GM13976 (cell line): ENCODE data around the gene CYFIP1.

ENCODE experiments used
- DNase-seq: peaks from one replicate; pipeline ENCODE4 v3.0.0; 2012; ENCODE audit warnings: low spot score
- CTCF ChIP-seq: IDR thresholded peaks from 2 replicates; pipeline ENCODE4 v1.5.1; 2012; ENCODE audit warnings: borderline replicate concordance, mild to moderate bottlenecking; ENCODE audit not compliant: insufficient read depth; ENCODE audit errors: extremely low read depth, missing control alignments, control extremely low read depth
- in situ Hi-C: fragments of 300-500 bp; cut with MboI; formaldehyde crosslinking; loops from one replicate; pipeline ENCODE4 v1.12.0; 2022; ENCODE audit warnings: low sequenced_read_pairs, mixed read lengths, inconsistent platforms; ENCODE audit not compliant: unreplicated experiment

Gene CYFIP1

GRCh38 chr15:22955544-22956119 is 24.5 kb downstream of the CYFIP1 start:
- no peak for DNase-seq
- in situ Hi-C loops, result no loop called here
- TF ChIP-seq CTCF, result no peak

GRCh38 chr15:22954798-22955543 is 25.2 kb downstream of the CYFIP1 start:
- no peak for TF ChIP-seq CTCF
- no peak for DNase-seq
- in situ Hi-C loops, result no loop called here

GRCh38 chr15:22954326-22954725 is 25.8 kb downstream of the CYFIP1 start:
- in situ Hi-C loops, result no loop called here
- no peak for DNase-seq
- no peak for TF ChIP-seq CTCF

GRCh38 chr15:22952796-22953579 is 27.2 kb downstream of the CYFIP1 start:
- DNase-seq, result no peak
- TF ChIP-seq CTCF, result no peak
- in situ Hi-C loops, result no loop called here

- TF ChIP-seq CTCF, result no peak
- in situ Hi-C loops, result no loop called here
- no peak for DNase-seq
Measured at GRCh38 chr15:22951381-22952280, 28.5 kb downstream of the CYFIP1 start.

- DNase-seq, result no peak
- no peak for TF ChIP-seq CTCF
- in situ Hi-C loops, result no loop called here
Measured at GRCh38 chr15:22951031-22951380, 29.2 kb downstream of the CYFIP1 start.
